ENCODE data around the gene COX19. TPM values are rescaled to one million over a fixed set of nuclear protein-coding genes. Genes with fewer than 3 reads are reported as not detected.
"Not testable (repeated sequence)": the region's sequence is repeated elsewhere in the genome, so short reads cannot be mapped to it uniquely, and the experiment has no call there.

COX19 gene
- total RNA-seq, 1 experiment from 2014 or later: 14.4 TPM

GRCh38 chr7:944744-945143 is 30.6 kb downstream of the COX19 start:
- ChIA-PET POLR2A (no interaction called here), CTCF (no interaction called here)
- BruUV-seq (replicated peaks): no TSS peak
- DNase-seq (ENCODE audit: low read depth, low spot score) (no peak), ATAC-seq (no peak; the same call in 1 of the 2 replicates)
- Histone ChIP-seq H3K27me3 (ENCODE audit: control insufficient read depth, insufficient read depth, low read length) (peaks cover 15% of the 10 kb centered on the region), H3K4me3 (ENCODE audit: low read depth in 2 of 2, low read length in 2 of 2) (no peak overlapping the region), H3K36me3 (ENCODE audit: control insufficient read depth, insufficient read depth, low read length) (no peaks in the 10 kb centered on the region), H3K27ac (ENCODE audit: low read length) (no peak overlapping the region), H3K4me1 (ENCODE audit: control insufficient read depth, insufficient read depth, low read length) (peaks cover 7% of the 10 kb centered on the region; the same call in 1 of the 2 replicates), H3K9me3 (ENCODE audit: control insufficient read depth, insufficient read depth, low read depth, low read length) (peaks cover 10% of the 10 kb centered on the region; the same call in 1 of the 2 replicates)
- in situ Hi-C loops (cut with HindIII; ENCODE audit: low pct_unique_long_range_greater_than_20kb, low sequenced_read_pairs) (no loop called here), intact Hi-C loops (cut with micrococcal nuclease; ENCODE audit: unreplicated experiment) (no loop called here)
- TF ChIP-seq SIN3A (IDR thresholded peaks at IDR 0.05; ENCODE audit: borderline replicate concordance, insufficient read depth, low read depth, low read length) (no peak), TCF7L2 (IDR thresholded peaks at IDR 0.05; ENCODE audit: low read depth, low read length) (no peak)

GRCh38 chr7:943793-944192 is 31.6 kb downstream of the COX19 start:
- ATAC-seq; H3K4me1 ChIP-seq (ENCODE audit: control insufficient read depth, insufficient read depth, low read length); H3K36me3 ChIP-seq (ENCODE audit: control insufficient read depth, insufficient read depth, low read length); CTCF ChIA-PET; H3K4me3 ChIP-seq (ENCODE audit: low read depth in 2 of 2, low read length in 2 of 2); H3K27ac ChIP-seq (ENCODE audit: low read length); H3K9me3 ChIP-seq (ENCODE audit: control insufficient read depth, insufficient read depth, low read depth, low read length); in situ Hi-C loops (cut with HindIII; ENCODE audit: low pct_unique_long_range_greater_than_20kb, low sequenced_read_pairs); BruUV-seq (replicated peaks); DNase-seq (ENCODE audit: low read depth, low spot score); POLR2A ChIA-PET; intact Hi-C loops (cut with micrococcal nuclease; ENCODE audit: unreplicated experiment): not testable (repeated sequence)
- H3K27me3 ChIP-seq (ENCODE audit: control insufficient read depth, insufficient read depth, low read length): peaks cover 15% of the 10 kb centered on the region

GRCh38 chr7:940599-941408 is 34.5 kb downstream of the COX19 start:
- CTCF ChIA-PET: no interaction called here
- in situ Hi-C loops (cut with HindIII; ENCODE audit: low pct_unique_long_range_greater_than_20kb, low sequenced_read_pairs): no loop called here
- no peaks in the 10 kb centered on the region for H3K36me3 ChIP-seq (ENCODE audit: control insufficient read depth, insufficient read depth, low read length)
- no peak for DNase-seq (ENCODE audit: low read depth, low spot score)
- peaks cover 10% of the 10 kb centered on the region for H3K4me1 ChIP-seq (ENCODE audit: control insufficient read depth, insufficient read depth, low read length)
- BruUV-seq (replicated peaks): no TSS peak
- H3K9me3 ChIP-seq (ENCODE audit: control insufficient read depth, insufficient read depth, low read depth, low read length): peaks cover 10% of the 10 kb centered on the region; the same call in 1 of the 2 replicates
- no peak for ATAC-seq
- TF ChIP-seq CTCF (IDR thresholded peaks at IDR 0.05) (no peak), SIN3A (IDR thresholded peaks at IDR 0.05; ENCODE audit: borderline replicate concordance, insufficient read depth, low read depth, low read length) (no peak), POLR2AphosphoS5 (IDR thresholded peaks at IDR 0.05; ENCODE audit: low read depth, low read length) (no peak), REST (IDR thresholded peaks at IDR 0.05; ENCODE audit: insufficient read depth in 1 of 2, low read depth in 2 of 2, low read length in 1 of 2) (no peak)
- intact Hi-C loops (cut with micrococcal nuclease; ENCODE audit: unreplicated experiment): no loop called here
- H3K27ac ChIP-seq (ENCODE audit: low read length): no peak overlapping the region
- peaks cover 15% of the 10 kb centered on the region for H3K27me3 ChIP-seq (ENCODE audit: control insufficient read depth, insufficient read depth, low read length)
- POLR2A ChIA-PET: no interaction called here
- no peak overlapping the region for H3K4me3 ChIP-seq (ENCODE audit: low read depth in 2 of 2, low read length in 2 of 2)

All from Panc1 (cell line).